ENCODE results near the gene TCN2.

GRCh38 chr22:30634471-30635233 lies 27.7 kb downstream of the TCN2 start:
- peak; percentile 96 to 98 (median 96) for TF ChIP-seq CTCF (IDR thresholded peaks at IDR 0.05)
- TF ChIP-seq POLR2A (IDR thresholded peaks at IDR 0.05; ENCODE audit: low read depth): no peak

All from esophagus muscularis mucosa (tissue), 3 donors.